GM12878 (cell line): Measurements from ENCODE around the gene CD48. TPM values are rescaled to one million over a fixed set of nuclear protein-coding genes. Genes with fewer than 3 reads are reported as not detected.
A peak's percentile ranks its signal among the peaks of the same experiment; 100 is the strongest.

ENCODE experiments used
- BRCA1 ChIP-seq: IDR thresholded peaks from 2 replicates; pipeline ENCODE4 v1.6.1; 2011; ENCODE audit warnings: low read depth, low read length, improper control_type of control experiment
- CEBPB ChIP-seq, 2 experiments: fragments of 150-350 bp in 1 of 2; IDR thresholded peaks; 2 replicates each; pipeline ENCODE4 v1.6.1; 2012 to 2014; ENCODE audit warnings: low read depth in 2 of 2, low read length in 2 of 2, borderline replicate concordance in 1 of 2, inconsistent platforms in 1 of 2
- EP300 ChIP-seq, 2 experiments: fragments of 150-350 bp in 1 of 2; IDR thresholded peaks; 2 replicates each; pipeline ENCODE4 v1.6.1; 2011 to 2012; ENCODE audit warnings: low read depth in 2 of 2, low read length in 2 of 2, borderline replicate concordance in 1 of 2, improper control_type of control experiment in 1 of 2, inconsistent platforms in 1 of 2; ENCODE audit not compliant: control insufficient read depth in 1 of 2
- MTA2 ChIP-seq: fragments of 450-650 bp; IDR thresholded peaks from 2 replicates; pipeline ENCODE4 v1.6.1; 2016; ENCODE audit warnings: low read depth, mild to moderate bottlenecking, moderate library complexity
- MTA3 ChIP-seq: IDR thresholded peaks from 2 replicates; pipeline ENCODE4 v1.6.1; 2012; ENCODE audit warnings: low read length, inconsistent platforms, borderline replicate concordance
- MYB ChIP-seq: fragments of 150-350 bp; IDR thresholded peaks from 2 replicates; pipeline ENCODE4 v1.6.1; 2014; ENCODE audit warnings: mild to moderate bottlenecking, low read depth, low read length, borderline replicate concordance
- POLR2AphosphoS5 ChIP-seq: IDR thresholded peaks from 2 replicates; pipeline ENCODE4 v1.6.1; 2011; ENCODE audit warnings: mild to moderate bottlenecking, low read length, inconsistent platforms
- SPI1 ChIP-seq: IDR thresholded peaks from 2 replicates; pipeline ENCODE4 v1.6.1; 2011; ENCODE audit warnings: low read depth, mild to moderate bottlenecking, low read length, moderate library complexity, borderline replicate concordance; ENCODE audit not compliant: insufficient read depth
- TAF1 ChIP-seq: IDR thresholded peaks from 2 replicates; pipeline ENCODE4 v1.6.1; 2011; ENCODE audit warnings: mild to moderate bottlenecking, low read depth, low read length, borderline replicate concordance
- TARDBP ChIP-seq: IDR thresholded peaks from 2 replicates; pipeline ENCODE4 v1.6.1; 2016; ENCODE audit warnings: borderline replicate concordance
- WRNIP1 ChIP-seq: IDR thresholded peaks from 2 replicates; pipeline ENCODE4 v1.6.1; 2011; ENCODE audit warnings: low read depth, low read length, improper control_type of control experiment, borderline replicate concordance
- polyA plus RNA-seq, 11 experiments: library from polyadenylated mRNA; depleted of rRNA in 4 of 11; unstranded in 6 of 11; stranded (reverse) in 5 of 11; fragments of >200 nt; fragmentation: Nextera tagmentation in 4 of 11; fragmentation: Illumina TruSeq in 1 of 11; extraction: Ambion mirVana in 4 of 11; extraction: Trizol in 1 of 11; gene quantifications; 1 replicate in 1 of 11; 2 replicates in 10 of 11; pipeline versions ENCODE4 v1.2.1 to v1.2.3, GENCODE V29; 2011 to 2016; ENCODE audit warnings: inconsistent platforms in 2 of 11, missing spikeins in 2 of 11, low read depth in 1 of 11
- total RNA-seq, 4 experiments: library from RNA; depleted of rRNA in 3 of 4; stranded (reverse); fragments of >200 nt in 3 of 4; fragmentation: Illumina TruSeq in 1 of 4; extraction: Trizol in 1 of 4; gene quantifications; 2 replicates each; pipeline versions ENCODE4 v1.2.1 to v1.2.3, GENCODE V29; 2013 to 2021
- TF ChIP-seq, protein P1 (sequence below): fragments of 450-650 bp; IDR thresholded peaks from 2 replicates; pipeline ENCODE4 v1.6.1; 2018; ENCODE audit warnings: mild to moderate bottlenecking, low read depth, moderate library complexity; ENCODE audit not compliant: partially characterized antibody
- TF ChIP-seq, protein P2 (sequence below): IDR thresholded peaks from 2 replicates; pipeline ENCODE4 v1.6.1; 2011; ENCODE audit warnings: mild to moderate bottlenecking, low read depth, low read length, moderate library complexity; ENCODE audit not compliant: insufficient replicate concordance

CD48 gene
- total and polyA plus RNA-seq, 10 of the 15 experiments (the other 5 are each of a cell fraction or from before 2014, with no cell fraction given), result 302 to 1,315 (median 430) TPM

GRCh38 chr1:160631983-160632625 lies 79.5 kb downstream of the CD48 start (continued):
- TF ChIP-seq EP300 (IDR thresholded peaks at IDR 0.05; ENCODE audit: borderline replicate concordance in 1 of 2, control insufficient read depth in 1 of 2, low read depth in 2 of 2, low read length in 2 of 2) (no peak), MTA2 (no peak), TAF1 (no peak), SPI1 (no peak), MTA3 (peak; percentile 62; the same call in 1 of the 2 replicates), BRCA1 (no peak), TARDBP (no peak), MYB (no peak), CEBPB (IDR thresholded peaks at IDR 0.05; ENCODE audit: borderline replicate concordance in 1 of 2, low read depth in 2 of 2, low read length in 2 of 2) (no peak), WRNIP1 (0 out of 2 replicates have a peak, but pooled peaks have one; percentile 3), POLR2AphosphoS5 (peak; percentile 88)
- TF ChIP-seq, protein P1, sequence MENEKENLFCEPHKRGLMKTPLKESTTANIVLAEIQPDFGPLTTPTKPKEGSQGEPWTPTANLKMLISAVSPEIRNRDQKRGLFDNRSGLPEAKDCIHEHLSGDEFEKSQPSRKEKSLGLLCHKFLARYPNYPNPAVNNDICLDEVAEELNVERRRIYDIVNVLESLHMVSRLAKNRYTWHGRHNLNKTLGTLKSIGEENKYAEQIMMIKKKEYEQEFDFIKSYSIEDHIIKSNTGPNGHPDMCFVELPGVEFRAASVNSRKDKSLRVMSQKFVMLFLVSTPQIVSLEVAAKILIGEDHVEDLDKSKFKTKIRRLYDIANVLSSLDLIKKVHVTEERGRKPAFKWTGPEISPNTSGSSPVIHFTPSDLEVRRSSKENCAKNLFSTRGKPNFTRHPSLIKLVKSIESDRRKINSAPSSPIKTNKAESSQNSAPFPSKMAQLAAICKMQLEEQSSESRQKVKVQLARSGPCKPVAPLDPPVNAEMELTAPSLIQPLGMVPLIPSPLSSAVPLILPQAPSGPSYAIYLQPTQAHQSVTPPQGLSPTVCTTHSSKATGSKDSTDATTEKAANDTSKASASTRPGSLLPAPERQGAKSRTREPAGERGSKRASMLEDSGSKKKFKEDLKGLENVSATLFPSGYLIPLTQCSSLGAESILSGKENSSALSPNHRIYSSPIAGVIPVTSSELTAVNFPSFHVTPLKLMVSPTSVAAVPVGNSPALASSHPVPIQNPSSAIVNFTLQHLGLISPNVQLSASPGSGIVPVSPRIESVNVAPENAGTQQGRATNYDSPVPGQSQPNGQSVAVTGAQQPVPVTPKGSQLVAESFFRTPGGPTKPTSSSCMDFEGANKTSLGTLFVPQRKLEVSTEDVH, result peak; percentile 45
- TF ChIP-seq, protein P2, sequence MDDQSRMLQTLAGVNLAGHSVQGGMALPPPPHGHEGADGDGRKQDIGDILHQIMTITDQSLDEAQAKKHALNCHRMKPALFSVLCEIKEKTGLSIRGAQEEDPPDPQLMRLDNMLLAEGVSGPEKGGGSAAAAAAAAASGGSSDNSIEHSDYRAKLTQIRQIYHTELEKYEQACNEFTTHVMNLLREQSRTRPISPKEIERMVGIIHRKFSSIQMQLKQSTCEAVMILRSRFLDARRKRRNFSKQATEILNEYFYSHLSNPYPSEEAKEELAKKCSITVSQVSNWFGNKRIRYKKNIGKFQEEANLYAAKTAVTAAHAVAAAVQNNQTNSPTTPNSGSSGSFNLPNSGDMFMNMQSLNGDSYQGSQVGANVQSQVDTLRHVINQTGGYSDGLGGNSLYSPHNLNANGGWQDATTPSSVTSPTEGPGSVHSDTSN, result no peak
- TF ChIP-seq, all 136 proteins: peak for 13
